Endothelial cell of umbilical vein (primary cell): ENCODE results near the gene GLMN. TPM values are rescaled to one million over a fixed set of nuclear protein-coding genes. Genes with fewer than 3 reads are reported as not detected.

Experiments
- BruUV-seq: library from RNA; stranded (reverse); fragments of 400-500 nt; replicated peaks from 2 replicates; lab custom pipeline; 2021; lab: Mats Ljungman, UMichigan
- CTCF ChIA-PET: fragments of 300-600, 350-600 bp; sonication (Branson Sonifier 250); formaldehyde crosslinking; loops from one replicate; lab custom pipeline; 2021; ENCODE audit warnings: antibody characterized with exemption, inconsistent platforms; lab: Charles Lee
- POLR2A ChIA-PET: fragments of 300-600, 350-600 bp; sonication (Branson Sonifier 250); formaldehyde crosslinking; loops from one replicate; lab custom pipeline; 2021; ENCODE audit warnings: antibody characterized with exemption, inconsistent platforms; lab: Charles Lee
- DNase-seq: peaks from one replicate; pipeline ENCODE4 v3.0.0-alpha.2; 2011; ENCODE audit warnings: low read depth, low spot score
- FAIRE-seq: peaks from 2 replicates; lab custom pipeline; 2011; peaks lifted over from hg19 to GRCh38; lab: Jason Lieb, UNC
- H2AFZ ChIP-seq: 2 replicates; pipeline ENCODE4 v1.6.0; 2012; ENCODE audit warnings: low read depth, low read length, control low read depth, inconsistent platforms
- H3K27ac ChIP-seq: 2 replicates; pipeline ENCODE4 v1.5.1; 2011; ENCODE audit warnings: low read depth, mild to moderate bottlenecking, control low read depth, low read length, moderate library complexity; ENCODE audit not compliant: insufficient read depth
- H3K27me3 ChIP-seq, 2 experiments: 2 replicates each; pipeline versions ENCODE4 v1.6.0 to v1.6.1; 2011; ENCODE audit warnings: low read length in 2 of 2, mixed read lengths in 1 of 2; ENCODE audit not compliant: control insufficient read depth in 2 of 2, insufficient read depth in 2 of 2
- H3K36me3 ChIP-seq, 2 experiments: 2 replicates in 1 of 2; 3 replicates in 1 of 2; pipeline ENCODE4 v1.5.1; 2011; ENCODE audit warnings: low read length in 2 of 2, mild to moderate bottlenecking in 1 of 2, moderate library complexity in 1 of 2; ENCODE audit not compliant: control insufficient read depth in 2 of 2, insufficient read depth in 2 of 2; ENCODE audit errors: extremely low read depth in 1 of 2
- H3K4me1 ChIP-seq: 3 replicates; pipeline ENCODE4 v1.5.1; 2011; ENCODE audit warnings: mild to moderate bottlenecking, low read length; ENCODE audit not compliant: control insufficient read depth, insufficient read depth; ENCODE audit errors: extremely low read depth
- H3K4me2 ChIP-seq: 2 replicates; pipeline ENCODE4 v1.6.1; 2011; ENCODE audit warnings: low read length, control low read depth, mixed read lengths; ENCODE audit not compliant: insufficient read depth
- H3K4me3 ChIP-seq, 3 experiments: fragments of 200-600 bp in 1 of 3; sonication (generic), shearing (Covaris generic) in 1 of 3; replicated peaks in 1 of 3; 2 replicates each; pipeline ENCODE4 v1.5.1; 2011 to 2016; ENCODE audit warnings: control low read depth in 3 of 3, low read length in 3 of 3, mild to moderate bottlenecking in 2 of 3, inconsistent platforms in 1 of 3, low read depth in 1 of 3, moderate library complexity in 1 of 3; ENCODE audit not compliant: insufficient read depth in 1 of 3
- H3K79me2 ChIP-seq: 2 replicates; pipeline ENCODE4 v1.6.0; 2012; ENCODE audit warnings: low read length, inconsistent platforms; ENCODE audit not compliant: control insufficient read depth, insufficient read depth
- H3K9ac ChIP-seq: replicated peaks from 2 replicates; pipeline ENCODE3; 2011; ENCODE audit warnings: low read length, control low read depth; ENCODE audit not compliant: insufficient read depth; ENCODE audit errors: extremely low read depth
- H3K9me1 ChIP-seq: replicated peaks from 3 replicates; pipeline ENCODE4 v1.6.0; 2011; ENCODE audit warnings: mild to moderate bottlenecking, low read length; ENCODE audit not compliant: control insufficient read depth, insufficient read depth; ENCODE audit errors: extremely low read depth
- H3K9me3 ChIP-seq: replicated peaks from 2 replicates; pipeline ENCODE4 v1.5.1; 2012; ENCODE audit warnings: low read length, inconsistent platforms; ENCODE audit not compliant: control insufficient read depth, insufficient read depth
- H4K20me1 ChIP-seq: replicated peaks from 2 replicates; pipeline ENCODE3; 2011; ENCODE audit warnings: mild to moderate bottlenecking, low read length; ENCODE audit not compliant: control insufficient read depth, insufficient read depth; ENCODE audit errors: extremely low read depth
- EZH2 ChIP-seq: IDR thresholded peaks from 2 replicates; pipeline ENCODE4 v1.6.1; 2012; ENCODE audit warnings: borderline replicate concordance, low read depth, mild to moderate bottlenecking, moderate library complexity, low read length, inconsistent platforms; ENCODE audit not compliant: severe bottlenecking
- FOS ChIP-seq: IDR thresholded peaks from 2 replicates; pipeline ENCODE4 v1.6.1; 2011; ENCODE audit warnings: mild to moderate bottlenecking, low read length, moderate library complexity, borderline replicate concordance; ENCODE audit not compliant: insufficient read depth
- GATA2 ChIP-seq: IDR thresholded peaks from 2 replicates; pipeline ENCODE4 v1.7.0; 2011; ENCODE audit warnings: low read depth, mild to moderate bottlenecking, moderate library complexity, mixed read lengths, low read length; ENCODE audit not compliant: insufficient read length, insufficient read depth
- JUN ChIP-seq: IDR thresholded peaks from 2 replicates; pipeline ENCODE4 v1.6.1; 2011; ENCODE audit warnings: borderline replicate concordance, low read depth; ENCODE audit not compliant: insufficient read length, insufficient read depth
- MYC ChIP-seq: IDR thresholded peaks from one replicate; pipeline ENCODE4 v1.6.1; 2011; ENCODE audit warnings: mild to moderate bottlenecking, low read depth, low read length
- POLR2A ChIP-seq: IDR thresholded peaks from 2 replicates; pipeline ENCODE4 v1.6.1; 2012; ENCODE audit warnings: low read depth, mild to moderate bottlenecking, control low read depth, low read length
- POLR2AphosphoS5 ChIP-seq: IDR thresholded peaks from 2 replicates; pipeline ENCODE4 v1.6.1; 2012; ENCODE audit warnings: low read depth, mild to moderate bottlenecking, control low read depth, low read length, moderate library complexity; ENCODE audit not compliant: insufficient read depth
- dilution Hi-C: fragments of 300-500 bp; cut with MboI; formaldehyde crosslinking; loops from one replicate; pipeline ENCODE4 v1.15.0; 2019; ENCODE audit warnings: low sequenced_read_pairs; ENCODE audit not compliant: extremely low pct_ligation_motif_present
- intact Hi-C: fragments of 100-400 bp; cut with micrococcal nuclease; formaldehyde crosslinking; loops from one replicate; pipeline ENCODE4 v1.10.0; 2022
- polyA plus RNA-seq, 4 experiments: library from polyadenylated mRNA; depleted of rRNA in 3 of 4; stranded (reverse) in 3 of 4; unstranded in 1 of 4; fragments of >200 nt; gene quantifications; 2 replicates each; pipeline versions ENCODE4 v1.2.1 to v1.2.3, GENCODE V29; 2011 to 2012; ENCODE audit warnings: missing spikeins in 1 of 4
- total RNA-seq: library from RNA; stranded (reverse); gene quantifications from 2 replicates; pipeline ENCODE4 v1.2.3, GENCODE V29; 2021
- TF ChIP-seq, protein P1 (sequence below): IDR thresholded peaks from 2 replicates; pipeline ENCODE4 v1.6.1; 2011; ENCODE audit not compliant: insufficient read depth, insufficient read length
- TF ChIP-seq, protein P2 (sequence below), 2 donors: IDR thresholded peaks; 1 replicate in 1 of 2; 2 replicates in 1 of 2; pipeline ENCODE4 v1.5.1; 2011; ENCODE audit warnings: low read length in 2 of 2, mild to moderate bottlenecking in 2 of 2, moderate library complexity in 2 of 2, control low read depth in 1 of 2, inconsistent platforms in 1 of 2, low read depth in 1 of 2; ENCODE audit not compliant: insufficient read depth in 1 of 2; ENCODE audit errors: extremely low read depth in 1 of 2

The GLMN gene
- total and polyA plus RNA-seq, 2 donors (not counting 3 experiments of a cell fraction or from before 2014, with no cell fraction given), result 2.4 to 13.2 TPM

- dilution Hi-C loops, result no loop called here
- FAIRE-seq, result no peak
- no peak overlapping the region for H2AFZ ChIP-seq
Measured at GRCh38 chr1:92218559-92218958, 80.2 kb downstream of the GLMN start.

More at GRCh38 chr1:92218559-92218958, 80.2 kb downstream of the GLMN start:
- intact Hi-C loops, result no loop called here
- Histone ChIP-seq H3K9ac (no peak overlapping the region), H3K4me2 (no peak overlapping the region), H3K79me2 (no peaks in the 10 kb centered on the region), H3K4me1 (no peaks in the 10 kb centered on the region), H3K4me3 (no peak overlapping the region), H3K36me3 (no peaks in the 10 kb centered on the region), H3K27ac (no peak overlapping the region), H3K9me1 (no peaks in the 10 kb centered on the region), H3K9me3 (no peaks in the 10 kb centered on the region), H4K20me1 (no peaks in the 10 kb centered on the region), H3K27me3 (no peaks in the 10 kb centered on the region)
- TF ChIP-seq GATA2 (no peak), FOS (no peak), POLR2AphosphoS5 (no peak), MYC (no peak), POLR2A (no peak), JUN (no peak), EZH2 (no peak)
- TF ChIP-seq, protein P1, sequence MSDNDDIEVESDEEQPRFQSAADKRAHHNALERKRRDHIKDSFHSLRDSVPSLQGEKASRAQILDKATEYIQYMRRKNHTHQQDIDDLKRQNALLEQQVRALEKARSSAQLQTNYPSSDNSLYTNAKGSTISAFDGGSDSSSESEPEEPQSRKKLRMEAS, result no peak
- TF ChIP-seq, protein P2, sequence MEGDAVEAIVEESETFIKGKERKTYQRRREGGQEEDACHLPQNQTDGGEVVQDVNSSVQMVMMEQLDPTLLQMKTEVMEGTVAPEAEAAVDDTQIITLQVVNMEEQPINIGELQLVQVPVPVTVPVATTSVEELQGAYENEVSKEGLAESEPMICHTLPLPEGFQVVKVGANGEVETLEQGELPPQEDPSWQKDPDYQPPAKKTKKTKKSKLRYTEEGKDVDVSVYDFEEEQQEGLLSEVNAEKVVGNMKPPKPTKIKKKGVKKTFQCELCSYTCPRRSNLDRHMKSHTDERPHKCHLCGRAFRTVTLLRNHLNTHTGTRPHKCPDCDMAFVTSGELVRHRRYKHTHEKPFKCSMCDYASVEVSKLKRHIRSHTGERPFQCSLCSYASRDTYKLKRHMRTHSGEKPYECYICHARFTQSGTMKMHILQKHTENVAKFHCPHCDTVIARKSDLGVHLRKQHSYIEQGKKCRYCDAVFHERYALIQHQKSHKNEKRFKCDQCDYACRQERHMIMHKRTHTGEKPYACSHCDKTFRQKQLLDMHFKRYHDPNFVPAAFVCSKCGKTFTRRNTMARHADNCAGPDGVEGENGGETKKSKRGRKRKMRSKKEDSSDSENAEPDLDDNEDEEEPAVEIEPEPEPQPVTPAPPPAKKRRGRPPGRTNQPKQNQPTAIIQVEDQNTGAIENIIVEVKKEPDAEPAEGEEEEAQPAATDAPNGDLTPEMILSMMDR (IDR thresholded peaks at IDR 0.05; ENCODE audit: extremely low read depth in 1 of 2, insufficient read depth in 1 of 2, low read depth in 1 of 2, low read length in 2 of 2), result no peak
- no peak for DNase-seq
- CTCF ChIA-PET, result interaction anchor here (1.1 kb wide), 1 partner anchor 73 kb away, joined by 4 read pairs; no protein-coding TSS in a partner anchor
- no TSS peak for BruUV-seq
- POLR2A ChIA-PET, result no interaction called here
